ENCODE measurements around the gene CDK5RAP3. TPM values are rescaled to one million over a fixed set of nuclear protein-coding genes. Genes with fewer than 3 reads are reported as not detected.

CDK5RAP3 gene
- polyA plus RNA-seq, 1 donor from 2014 or later, result 343 TPM

DNA sequence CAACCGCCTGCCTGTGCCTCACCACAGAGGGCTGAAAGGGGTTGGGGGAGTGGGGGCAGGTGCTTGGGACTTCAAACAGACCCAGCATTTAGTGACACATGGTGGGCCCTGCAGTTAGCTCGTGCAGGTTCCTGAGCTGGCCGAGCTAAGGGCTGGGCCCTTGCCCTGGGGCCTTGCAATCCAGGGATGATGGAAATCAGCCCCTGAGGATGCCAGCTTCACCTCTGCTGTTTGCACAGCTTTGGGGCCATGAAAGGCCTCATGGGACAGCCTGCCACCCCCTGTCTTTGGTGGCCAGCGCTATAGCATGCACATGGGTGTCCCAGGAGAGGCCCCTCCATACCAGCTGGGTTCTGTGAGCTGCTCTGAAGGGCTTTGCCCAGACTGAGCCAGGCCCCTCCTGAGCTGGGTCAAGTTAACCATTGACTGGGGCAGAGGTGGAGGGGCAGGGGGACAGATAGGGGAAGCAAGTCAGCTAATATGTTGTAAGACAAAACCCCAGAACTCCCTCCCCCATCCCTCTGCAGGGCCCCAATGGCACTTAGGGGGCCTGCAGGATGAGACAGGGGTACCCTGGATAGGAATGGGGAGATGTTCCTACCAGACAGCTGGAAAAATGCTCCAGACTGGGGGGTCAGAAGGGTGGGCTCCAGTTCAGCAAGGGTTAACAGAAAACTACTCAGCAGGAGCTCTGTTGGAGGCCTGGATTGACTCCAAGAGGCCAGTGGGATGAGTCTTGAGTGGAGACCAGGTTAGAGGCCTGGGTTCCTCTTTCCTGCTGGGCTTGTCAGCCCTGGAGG lies 13.9 kb upstream of the CDK5RAP3 start:
- no peaks in the 10 kb centered on the region for H3K9me3 ChIP-seq (ENCODE audit: low read length)
- H3K27ac ChIP-seq (ENCODE audit: low read length), result no peak overlapping the region
- no peaks in the 10 kb centered on the region for H3K27me3 ChIP-seq (ENCODE audit: insufficient read depth, low read depth, low read length)
- H3K79me2 ChIP-seq (replicated peaks; ENCODE audit: insufficient read depth, low read length), result no peaks in the 10 kb centered on the region
- TF ChIP-seq SMC3 (conservative IDR thresholded peaks at IDR 0.05; ENCODE audit: poor library complexity), result no peak
- no peak for TF ChIP-seq EP300 (conservative IDR thresholded peaks at IDR 0.05; ENCODE audit: poor library complexity, severe bottlenecking)
- H4K20me1 ChIP-seq (ENCODE audit: insufficient read depth), result no peaks in the 10 kb centered on the region
- H3K36me3 ChIP-seq (ENCODE audit: insufficient read depth, low read length), result no peaks in the 10 kb centered on the region
- H3F3A ChIP-seq (ENCODE audit: insufficient read depth, low read length, poor library complexity, severe bottlenecking), result no peaks in the 10 kb centered on the region
- no peak overlapping the region for H2AFZ ChIP-seq (ENCODE audit: low read depth, low read length)
- H3K4me3 ChIP-seq (ENCODE audit: low read length), result no peak overlapping the region
- H3K9ac ChIP-seq (ENCODE audit: low read length), result no peak overlapping the region
- no peaks in the 10 kb centered on the region for H3K9me2 ChIP-seq (ENCODE audit: insufficient read depth, low read length)
- no peak overlapping the region for H3K4me2 ChIP-seq (ENCODE audit: low read length)

DNA sequence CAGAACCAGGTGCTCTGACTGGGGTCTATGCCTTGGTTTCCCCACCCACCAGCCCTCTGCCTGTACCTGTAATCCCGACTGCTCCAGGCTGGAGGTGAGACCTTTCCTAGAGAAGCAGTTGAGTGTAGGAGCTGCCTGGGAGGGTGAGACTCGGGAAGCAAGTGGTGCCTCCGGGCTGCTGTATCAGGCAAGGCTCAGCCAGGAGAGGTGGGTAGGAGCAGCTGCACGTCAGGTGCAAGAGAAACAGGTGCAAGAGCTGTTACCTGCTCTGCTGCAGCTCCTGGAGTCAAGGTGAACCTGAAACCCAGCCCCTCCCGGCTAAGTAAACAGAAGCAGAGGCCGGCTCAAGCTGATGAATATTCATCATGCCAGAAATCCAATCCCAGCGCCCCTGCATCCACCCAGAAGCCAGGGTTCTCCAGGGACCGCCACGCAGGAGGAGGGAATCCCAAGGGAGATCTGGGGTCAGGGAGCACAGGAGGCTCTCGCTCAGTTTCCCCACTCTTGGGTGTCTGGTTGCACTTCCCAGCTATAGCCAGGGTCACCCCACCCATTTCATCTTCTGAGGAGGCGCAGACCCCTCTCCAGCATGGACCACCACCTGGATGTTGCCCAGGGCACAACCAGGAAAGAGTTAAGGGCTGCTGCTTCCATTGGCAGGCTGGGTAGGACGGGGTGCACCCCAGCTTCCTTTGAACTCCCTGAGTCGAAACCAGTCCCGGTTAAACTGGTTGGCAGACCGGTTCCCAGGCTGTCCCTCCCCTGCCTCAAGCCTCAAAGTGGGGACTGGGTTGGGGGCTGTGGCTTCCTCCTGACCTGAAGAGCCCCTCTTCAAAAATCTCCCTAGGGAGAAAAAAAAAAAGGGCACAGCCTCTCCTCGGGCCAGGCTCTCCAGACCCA lies 13.1 kb upstream of the CDK5RAP3 start, which contains the start of gene PRR15L:
TSS of gene PRR15L (minus strand) at position 293 of the 900 bp plus-strand sequence. CDS start 4,649 bp downstream, outside the sequence.
- Histone ChIP-seq H3K4me3 (ENCODE audit: low read length) (no peak within 1 kb of the TSS), H3F3A (ENCODE audit: insufficient read depth, low read length, poor library complexity, severe bottlenecking) (no peaks in the 10 kb centered on the region), H3K4me2 (ENCODE audit: low read length) (no peak within 1 kb of the TSS), H3K9ac (ENCODE audit: low read length) (no peak within 1 kb of the TSS), H3K27ac (ENCODE audit: low read length) (no peak within 1 kb of the TSS), H4K20me1 (ENCODE audit: insufficient read depth) (no peaks in the 10 kb centered on the region), H2AFZ (ENCODE audit: low read depth, low read length) (no peak within 1 kb of the TSS), H3K36me3 (ENCODE audit: insufficient read depth, low read length) (no peaks in the 10 kb centered on the region), H3K27me3 (ENCODE audit: insufficient read depth, low read depth, low read length) (no peaks in the 10 kb centered on the region), H3K79me2 (replicated peaks; ENCODE audit: insufficient read depth, low read length) (no peaks in the 10 kb centered on the region), H3K9me3 (ENCODE audit: low read length) (no peaks in the 10 kb centered on the region), H3K9me2 (ENCODE audit: insufficient read depth, low read length) (no peaks in the 10 kb centered on the region)
- TF ChIP-seq EP300 (conservative IDR thresholded peaks at IDR 0.05; ENCODE audit: poor library complexity, severe bottlenecking) (no peak), TAF1 (IDR thresholded peaks at IDR 0.05; ENCODE audit: low read depth) (no peak), EZH2 (IDR thresholded peaks at IDR 0.05; ENCODE audit: borderline replicate concordance, insufficient read depth, low read length, poor library complexity, severe bottlenecking) (no peak), SMC3 (conservative IDR thresholded peaks at IDR 0.05; ENCODE audit: poor library complexity) (no peak), POLR2AphosphoS5 (IDR thresholded peaks at IDR 0.05) (no peak), RAD21 (conservative IDR thresholded peaks at IDR 0.05) (no peak), MXI1 (conservative IDR thresholded peaks at IDR 0.05; ENCODE audit: poor library complexity, severe bottlenecking) (no peak)
- TF ChIP-seq, protein P1, sequence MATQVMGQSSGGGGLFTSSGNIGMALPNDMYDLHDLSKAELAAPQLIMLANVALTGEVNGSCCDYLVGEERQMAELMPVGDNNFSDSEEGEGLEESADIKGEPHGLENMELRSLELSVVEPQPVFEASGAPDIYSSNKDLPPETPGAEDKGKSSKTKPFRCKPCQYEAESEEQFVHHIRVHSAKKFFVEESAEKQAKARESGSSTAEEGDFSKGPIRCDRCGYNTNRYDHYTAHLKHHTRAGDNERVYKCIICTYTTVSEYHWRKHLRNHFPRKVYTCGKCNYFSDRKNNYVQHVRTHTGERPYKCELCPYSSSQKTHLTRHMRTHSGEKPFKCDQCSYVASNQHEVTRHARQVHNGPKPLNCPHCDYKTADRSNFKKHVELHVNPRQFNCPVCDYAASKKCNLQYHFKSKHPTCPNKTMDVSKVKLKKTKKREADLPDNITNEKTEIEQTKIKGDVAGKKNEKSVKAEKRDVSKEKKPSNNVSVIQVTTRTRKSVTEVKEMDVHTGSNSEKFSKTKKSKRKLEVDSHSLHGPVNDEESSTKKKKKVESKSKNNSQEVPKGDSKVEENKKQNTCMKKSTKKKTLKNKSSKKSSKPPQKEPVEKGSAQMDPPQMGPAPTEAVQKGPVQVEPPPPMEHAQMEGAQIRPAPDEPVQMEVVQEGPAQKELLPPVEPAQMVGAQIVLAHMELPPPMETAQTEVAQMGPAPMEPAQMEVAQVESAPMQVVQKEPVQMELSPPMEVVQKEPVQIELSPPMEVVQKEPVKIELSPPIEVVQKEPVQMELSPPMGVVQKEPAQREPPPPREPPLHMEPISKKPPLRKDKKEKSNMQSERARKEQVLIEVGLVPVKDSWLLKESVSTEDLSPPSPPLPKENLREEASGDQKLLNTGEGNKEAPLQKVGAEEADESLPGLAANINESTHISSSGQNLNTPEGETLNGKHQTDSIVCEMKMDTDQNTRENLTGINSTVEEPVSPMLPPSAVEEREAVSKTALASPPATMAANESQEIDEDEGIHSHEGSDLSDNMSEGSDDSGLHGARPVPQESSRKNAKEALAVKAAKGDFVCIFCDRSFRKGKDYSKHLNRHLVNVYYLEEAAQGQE (IDR thresholded peaks at IDR 0.05; ENCODE audit: borderline replicate concordance), result no peak
- TF ChIP-seq, protein P2, sequence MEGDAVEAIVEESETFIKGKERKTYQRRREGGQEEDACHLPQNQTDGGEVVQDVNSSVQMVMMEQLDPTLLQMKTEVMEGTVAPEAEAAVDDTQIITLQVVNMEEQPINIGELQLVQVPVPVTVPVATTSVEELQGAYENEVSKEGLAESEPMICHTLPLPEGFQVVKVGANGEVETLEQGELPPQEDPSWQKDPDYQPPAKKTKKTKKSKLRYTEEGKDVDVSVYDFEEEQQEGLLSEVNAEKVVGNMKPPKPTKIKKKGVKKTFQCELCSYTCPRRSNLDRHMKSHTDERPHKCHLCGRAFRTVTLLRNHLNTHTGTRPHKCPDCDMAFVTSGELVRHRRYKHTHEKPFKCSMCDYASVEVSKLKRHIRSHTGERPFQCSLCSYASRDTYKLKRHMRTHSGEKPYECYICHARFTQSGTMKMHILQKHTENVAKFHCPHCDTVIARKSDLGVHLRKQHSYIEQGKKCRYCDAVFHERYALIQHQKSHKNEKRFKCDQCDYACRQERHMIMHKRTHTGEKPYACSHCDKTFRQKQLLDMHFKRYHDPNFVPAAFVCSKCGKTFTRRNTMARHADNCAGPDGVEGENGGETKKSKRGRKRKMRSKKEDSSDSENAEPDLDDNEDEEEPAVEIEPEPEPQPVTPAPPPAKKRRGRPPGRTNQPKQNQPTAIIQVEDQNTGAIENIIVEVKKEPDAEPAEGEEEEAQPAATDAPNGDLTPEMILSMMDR (IDR thresholded peaks at IDR 0.05; ENCODE audit: poor library complexity, severe bottlenecking), result no peak
